SK-N-SH treated with all-trans-retinoic acid at 6 μM for 48 hours (cell line): ENCODE data around the gene SAFB2.
"Not testable (repeated sequence)": the region's sequence is repeated elsewhere in the genome, so short reads cannot be mapped to it uniquely, and the experiment has no call there.

ENCODE experiments used
- ATAC-seq: fragments of 200-7000 bp; cut with Tn5 transposase; 3 replicates; pipeline ENCODE4 v1.9.1; 2020; ENCODE audit warnings: mild to moderate bottlenecking, moderate library complexity
- ARNTL ChIP-seq: fragments of 450-650 bp; formaldehyde crosslinking; IDR thresholded peaks from 2 replicates; pipeline ENCODE4 v1.5.0; 2020; ENCODE audit warnings: low read depth, mild to moderate bottlenecking, moderate library complexity, borderline replicate concordance
- BACH2 ChIP-seq: fragments of 250-450 bp; sonication (Bioruptor Pico); IDR thresholded peaks from 2 replicates; pipeline ENCODE4 v1.9.0; 2021; ENCODE audit warnings: mild to moderate bottlenecking, borderline replicate concordance
- CSDC2 ChIP-seq: fragments of 250-450 bp; sonication (Bioruptor Pico); IDR thresholded peaks from 2 replicates; pipeline ENCODE4 v1.5.0; 2020; ENCODE audit warnings: mild to moderate bottlenecking, moderate library complexity
- ESRRG ChIP-seq: fragments of 250-450 bp; sonication (Bioruptor Pico); IDR thresholded peaks from 2 replicates; pipeline ENCODE4 v1.6.1; 2021; ENCODE audit warnings: mild to moderate bottlenecking
- GLIS3 ChIP-seq: fragments of 250-450 bp; sonication (Bioruptor Pico); IDR thresholded peaks from 2 replicates; pipeline ENCODE4 v1.5.0; 2020; ENCODE audit warnings: mild to moderate bottlenecking, moderate library complexity
- ISL1 ChIP-seq: fragments of 250-450 bp; sonication (Bioruptor Pico); IDR thresholded peaks from 2 replicates; pipeline ENCODE4 v2.1.2; 2022; ENCODE audit warnings: mild to moderate bottlenecking, moderate library complexity
- OSR1 ChIP-seq: fragments of 250-450 bp; sonication (Bioruptor Pico); IDR thresholded peaks from 2 replicates; pipeline ENCODE4 v1.8.0; 2022; ENCODE audit warnings: moderate library complexity, mild to moderate bottlenecking, inconsistent platforms
- PPARA ChIP-seq: fragments of 250-450 bp; sonication (Bioruptor Pico); IDR thresholded peaks from 2 replicates; pipeline ENCODE4 v1.5.0; 2020; ENCODE audit warnings: mild to moderate bottlenecking, borderline replicate concordance
- RARB ChIP-seq: fragments of 250-450 bp; sonication (Bioruptor Pico); IDR thresholded peaks from 2 replicates; pipeline ENCODE4 v1.8.0; 2021; ENCODE audit warnings: mild to moderate bottlenecking, moderate library complexity
- TOX ChIP-seq: fragments of 250-450 bp; sonication (Bioruptor Pico); IDR thresholded peaks from 2 replicates; pipeline ENCODE4 v1.8.0; 2021; ENCODE audit warnings: mild to moderate bottlenecking, moderate library complexity, borderline replicate concordance
- ZC3H10 ChIP-seq: fragments of 250-450 bp; sonication (Bioruptor Pico); IDR thresholded peaks from 2 replicates; pipeline ENCODE4 v1.5.1; 2021; ENCODE audit warnings: mild to moderate bottlenecking, moderate library complexity
- ZFP30 ChIP-seq: fragments of 450-650 bp; formaldehyde crosslinking; IDR thresholded peaks from 2 replicates; pipeline ENCODE4 v1.5.0; 2022; ENCODE audit warnings: mild to moderate bottlenecking, moderate library complexity
- ZNF565 ChIP-seq: fragments of 450-650 bp; formaldehyde crosslinking; conservative IDR thresholded peaks from 2 replicates; pipeline ENCODE4 v1.5.0; 2020; ENCODE audit warnings: low read depth, mild to moderate bottlenecking, moderate library complexity
- ZNF70 ChIP-seq: fragments of 450-650 bp; formaldehyde crosslinking; IDR thresholded peaks from 2 replicates; pipeline ENCODE4 v1.5.0; 2020; ENCODE audit warnings: mild to moderate bottlenecking, moderate library complexity
- TF ChIP-seq, protein P1 (sequence below): fragments of 250-450 bp; sonication (Bioruptor Pico); IDR thresholded peaks from 2 replicates; pipeline ENCODE4 v1.8.0; 2020; ENCODE audit warnings: mild to moderate bottlenecking, moderate library complexity, borderline replicate concordance
- TF ChIP-seq, protein P2 (sequence below): fragments of 250-450 bp; sonication (Bioruptor Pico); IDR thresholded peaks from 2 replicates; pipeline ENCODE4 v1.5.0; 2020; ENCODE audit warnings: mild to moderate bottlenecking, moderate library complexity
- TF ChIP-seq, protein P3 (sequence below): fragments of 250-450 bp; sonication (Bioruptor Pico); IDR thresholded peaks from 2 replicates; pipeline ENCODE4 v1.5.1; 2020; ENCODE audit warnings: low read depth, mild to moderate bottlenecking, moderate library complexity

The SAFB2 gene

DNA sequence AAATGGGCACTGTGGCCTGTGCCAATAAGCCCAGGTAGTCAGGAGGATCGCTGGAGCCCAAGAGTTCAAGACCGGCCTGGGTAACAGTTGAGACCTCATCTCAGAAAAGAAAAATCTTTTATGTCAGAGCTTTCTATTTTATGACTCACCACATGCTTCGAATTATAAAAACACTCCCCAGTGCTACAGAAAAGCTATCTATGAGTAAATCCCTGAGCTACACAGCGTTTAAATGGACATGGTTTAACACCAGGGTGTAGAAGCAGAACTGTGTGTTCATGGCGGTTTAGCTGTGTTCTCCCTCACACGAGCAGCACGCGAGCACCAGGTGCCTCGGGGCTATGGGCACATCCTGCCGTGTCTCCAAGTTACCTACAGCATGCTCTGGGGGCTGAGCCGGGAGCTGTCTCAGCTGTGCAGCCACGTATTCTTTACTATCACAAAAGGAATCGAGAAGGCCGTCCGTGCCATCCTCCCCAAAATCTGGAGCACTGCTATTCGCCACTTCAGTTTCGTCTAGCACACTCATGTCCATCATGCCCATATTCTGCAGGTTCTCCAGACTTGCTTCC lies 6.7 kb downstream of the SAFB2 start (continued):
- TF ChIP-seq, protein P1, sequence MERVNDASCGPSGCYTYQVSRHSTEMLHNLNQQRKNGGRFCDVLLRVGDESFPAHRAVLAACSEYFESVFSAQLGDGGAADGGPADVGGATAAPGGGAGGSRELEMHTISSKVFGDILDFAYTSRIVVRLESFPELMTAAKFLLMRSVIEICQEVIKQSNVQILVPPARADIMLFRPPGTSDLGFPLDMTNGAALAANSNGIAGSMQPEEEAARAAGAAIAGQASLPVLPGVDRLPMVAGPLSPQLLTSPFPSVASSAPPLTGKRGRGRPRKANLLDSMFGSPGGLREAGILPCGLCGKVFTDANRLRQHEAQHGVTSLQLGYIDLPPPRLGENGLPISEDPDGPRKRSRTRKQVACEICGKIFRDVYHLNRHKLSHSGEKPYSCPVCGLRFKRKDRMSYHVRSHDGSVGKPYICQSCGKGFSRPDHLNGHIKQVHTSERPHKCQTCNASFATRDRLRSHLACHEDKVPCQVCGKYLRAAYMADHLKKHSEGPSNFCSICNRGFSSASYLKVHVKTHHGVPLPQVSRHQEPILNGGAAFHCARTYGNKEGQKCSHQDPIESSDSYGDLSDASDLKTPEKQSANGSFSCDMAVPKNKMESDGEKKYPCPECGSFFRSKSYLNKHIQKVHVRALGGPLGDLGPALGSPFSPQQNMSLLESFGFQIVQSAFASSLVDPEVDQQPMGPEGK: no peak
- no peak for TF ChIP-seq PPARA (CRISPR knock-in tag)
- TF ChIP-seq, protein P2, sequence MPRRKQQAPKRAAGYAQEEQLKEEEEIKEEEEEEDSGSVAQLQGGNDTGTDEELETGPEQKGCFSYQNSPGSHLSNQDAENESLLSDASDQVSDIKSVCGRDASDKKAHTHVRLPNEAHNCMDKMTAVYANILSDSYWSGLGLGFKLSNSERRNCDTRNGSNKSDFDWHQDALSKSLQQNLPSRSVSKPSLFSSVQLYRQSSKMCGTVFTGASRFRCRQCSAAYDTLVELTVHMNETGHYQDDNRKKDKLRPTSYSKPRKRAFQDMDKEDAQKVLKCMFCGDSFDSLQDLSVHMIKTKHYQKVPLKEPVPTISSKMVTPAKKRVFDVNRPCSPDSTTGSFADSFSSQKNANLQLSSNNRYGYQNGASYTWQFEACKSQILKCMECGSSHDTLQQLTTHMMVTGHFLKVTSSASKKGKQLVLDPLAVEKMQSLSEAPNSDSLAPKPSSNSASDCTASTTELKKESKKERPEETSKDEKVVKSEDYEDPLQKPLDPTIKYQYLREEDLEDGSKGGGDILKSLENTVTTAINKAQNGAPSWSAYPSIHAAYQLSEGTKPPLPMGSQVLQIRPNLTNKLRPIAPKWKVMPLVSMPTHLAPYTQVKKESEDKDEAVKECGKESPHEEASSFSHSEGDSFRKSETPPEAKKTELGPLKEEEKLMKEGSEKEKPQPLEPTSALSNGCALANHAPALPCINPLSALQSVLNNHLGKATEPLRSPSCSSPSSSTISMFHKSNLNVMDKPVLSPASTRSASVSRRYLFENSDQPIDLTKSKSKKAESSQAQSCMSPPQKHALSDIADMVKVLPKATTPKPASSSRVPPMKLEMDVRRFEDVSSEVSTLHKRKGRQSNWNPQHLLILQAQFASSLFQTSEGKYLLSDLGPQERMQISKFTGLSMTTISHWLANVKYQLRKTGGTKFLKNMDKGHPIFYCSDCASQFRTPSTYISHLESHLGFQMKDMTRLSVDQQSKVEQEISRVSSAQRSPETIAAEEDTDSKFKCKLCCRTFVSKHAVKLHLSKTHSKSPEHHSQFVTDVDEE (CRISPR knock-in tag): no peak
- no peak for TF ChIP-seq BACH2 (CRISPR knock-in tag)
- TF ChIP-seq OSR1 (CRISPR knock-in tag): no peak
- no peak for TF ChIP-seq ISL1 (CRISPR knock-in tag)

DNA sequence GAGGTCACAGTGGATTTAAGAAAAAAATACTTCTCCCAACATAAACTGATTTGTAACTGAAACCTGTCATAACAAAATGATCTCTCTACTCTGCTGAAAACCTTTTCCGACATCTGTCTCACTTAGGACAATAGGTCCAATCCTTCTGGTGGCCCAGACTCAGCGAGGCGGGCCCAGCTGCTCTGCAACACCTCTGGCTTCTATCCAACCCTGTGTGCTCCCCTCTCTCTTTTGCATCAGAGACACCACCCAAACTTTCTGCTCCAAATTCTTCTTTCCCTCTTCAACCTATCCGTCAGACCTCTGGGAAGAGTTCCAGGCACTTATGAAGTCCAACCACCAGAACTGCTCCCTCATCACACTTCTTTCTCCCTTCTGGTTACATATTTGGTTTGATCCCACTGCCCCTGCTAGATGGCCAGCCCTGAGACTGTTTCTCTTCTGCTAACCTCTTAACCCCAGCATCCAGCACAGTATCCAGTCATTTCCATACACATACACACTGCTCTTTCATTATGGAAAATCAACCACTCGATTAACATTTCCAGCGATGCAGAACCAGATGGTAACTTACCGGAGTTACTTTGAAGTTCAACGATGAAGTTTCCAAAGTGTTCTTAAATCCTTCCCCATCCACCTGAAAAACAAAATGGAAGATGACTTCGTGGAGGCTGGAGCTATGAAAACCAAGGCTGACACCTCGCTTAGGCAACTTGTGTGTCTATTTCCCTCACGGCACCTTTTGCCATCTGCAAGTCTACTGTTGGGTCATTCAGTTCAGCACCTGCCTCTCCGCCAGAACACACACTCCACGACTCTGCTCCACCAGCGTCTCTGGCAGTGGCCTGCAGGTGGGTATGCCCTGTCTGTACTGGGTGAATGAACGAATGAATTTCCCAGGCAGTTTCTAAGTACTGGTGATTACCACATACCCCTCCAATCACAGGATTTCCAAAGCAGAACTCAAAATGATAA lies 9.4 kb downstream of the SAFB2 start:
- TF ChIP-seq PPARA (CRISPR knock-in tag) (no peak), ZFP30 (CRISPR knock-in tag) (no peak), ZNF565 (no peak), ESRRG (CRISPR knock-in tag) (no peak), TOX (CRISPR knock-in tag) (no peak), RARB (CRISPR knock-in tag) (no peak), GLIS3 (CRISPR knock-in tag) (no peak)
- TF ChIP-seq, protein P3, sequence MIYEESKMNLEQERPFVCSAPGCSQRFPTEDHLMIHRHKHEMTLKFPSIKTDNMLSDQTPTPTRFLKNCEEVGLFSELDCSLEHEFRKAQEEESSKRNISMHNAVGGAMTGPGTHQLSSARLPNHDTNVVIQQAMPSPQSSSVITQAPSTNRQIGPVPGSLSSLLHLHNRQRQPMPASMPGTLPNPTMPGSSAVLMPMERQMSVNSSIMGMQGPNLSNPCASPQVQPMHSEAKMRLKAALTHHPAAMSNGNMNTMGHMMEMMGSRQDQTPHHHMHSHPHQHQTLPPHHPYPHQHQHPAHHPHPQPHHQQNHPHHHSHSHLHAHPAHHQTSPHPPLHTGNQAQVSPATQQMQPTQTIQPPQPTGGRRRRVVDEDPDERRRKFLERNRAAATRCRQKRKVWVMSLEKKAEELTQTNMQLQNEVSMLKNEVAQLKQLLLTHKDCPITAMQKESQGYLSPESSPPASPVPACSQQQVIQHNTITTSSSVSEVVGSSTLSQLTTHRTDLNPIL (CRISPR knock-in tag): no peak
- TF ChIP-seq, all 23 proteins: peak for 0
- no peak for ATAC-seq

DNA sequence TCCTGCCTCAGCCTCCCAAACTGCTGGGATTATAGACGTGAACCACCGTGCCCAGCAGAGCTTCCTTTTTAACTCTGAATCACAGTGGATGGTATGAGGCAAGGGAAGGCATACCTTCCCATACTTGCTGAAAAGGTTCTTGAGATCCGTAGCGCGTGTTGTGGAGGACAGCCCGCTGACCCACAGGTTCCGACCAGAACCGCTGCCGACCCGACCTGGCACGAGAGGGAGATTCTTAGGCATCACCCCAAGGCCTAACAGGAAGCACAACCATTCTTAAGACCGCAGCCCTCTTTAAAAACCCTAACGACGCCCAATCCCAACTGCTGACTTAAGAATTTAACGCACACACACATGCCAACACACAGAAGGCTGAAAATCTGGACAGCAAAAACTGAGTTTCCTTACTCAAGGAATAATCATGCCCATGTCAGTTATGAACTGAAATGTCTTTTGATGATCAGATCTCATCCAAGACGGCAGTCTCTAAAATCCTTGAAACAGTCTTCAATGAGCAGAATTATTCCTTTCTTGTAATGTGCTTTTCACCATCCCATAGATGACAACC lies 12.6 kb downstream of the SAFB2 start:
- ATAC-seq: no peak
- no peak for TF ChIP-seq OSR1 (CRISPR knock-in tag)
- no peak for TF ChIP-seq CSDC2 (CRISPR knock-in tag)
- TF ChIP-seq ZNF70 (CRISPR knock-in tag): no peak
- TF ChIP-seq, protein P3 (CRISPR knock-in tag): no peak
- no peak for TF ChIP-seq ARNTL
- no peak for TF ChIP-seq ZNF565
- TF ChIP-seq PPARA (CRISPR knock-in tag): no peak
- TF ChIP-seq ZC3H10: no peak
- TF ChIP-seq ESRRG (CRISPR knock-in tag): no peak
- TF ChIP-seq, protein P2 (CRISPR knock-in tag): no peak
- TF ChIP-seq ISL1 (CRISPR knock-in tag): no peak
- no peak for TF ChIP-seq TOX (CRISPR knock-in tag)
- TF ChIP-seq RARB (CRISPR knock-in tag): no peak

DNA sequence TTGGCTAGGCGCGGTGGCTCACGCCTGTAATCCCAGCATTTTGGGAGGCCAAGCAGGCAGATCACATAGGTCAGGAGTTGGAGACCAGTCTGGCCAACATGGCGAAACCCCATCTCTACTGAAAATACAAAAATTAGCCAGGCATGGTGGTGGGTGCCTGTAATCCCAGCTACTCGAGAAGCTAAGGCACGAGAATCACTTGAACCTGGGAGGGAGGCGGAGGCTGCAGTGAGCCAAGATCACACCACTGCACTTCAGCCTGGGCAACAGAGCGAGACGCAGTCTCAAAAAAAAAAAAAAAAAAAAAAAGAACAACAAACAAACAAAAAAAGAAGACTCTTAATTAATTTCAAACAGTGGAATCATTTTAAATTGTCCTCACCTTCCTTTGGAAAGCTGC lies 13.8 kb downstream of the SAFB2 start:
- ATAC-seq: not testable (repeated sequence)
